IMR-90 (cell line): Measurements from ENCODE around the gene TMEM154. TPM values are rescaled to one million over a fixed set of nuclear protein-coding genes. Genes with fewer than 3 reads are reported as not detected.

Experiments
- ATAC-seq: fragments of 200-7000 bp; cut with Tn5 transposase; 2 replicates; pipeline ENCODE4 v1.9.1; 2020; ENCODE audit warnings: low read depth, mild to moderate bottlenecking, moderate library complexity
- BruUV-seq: library from RNA; stranded (reverse); fragments of 400-500 nt; replicated peaks from 2 replicates; lab custom pipeline; 2021; lab: Mats Ljungman, UMichigan
- CTCF ChIA-PET: fragments of 300-600 bp; formaldehyde crosslinking; extraction: SDS; loops from one replicate; lab custom pipeline; 2021; ENCODE audit warnings: antibody characterized with exemption; lab: Yijun Ruan, JAX
- POLR2A ChIA-PET: fragments of 300-600 bp; sonication (Branson Sonifier 250); formaldehyde crosslinking; loops from one replicate; lab custom pipeline; 2022; ENCODE audit warnings: antibody characterized with exemption; ENCODE audit not compliant: unreplicated experiment; lab: Charles Lee
- DNase-seq: peaks from one replicate; pipeline ENCODE4 v3.0.0; 2013
- H2AFZ ChIP-seq: replicated peaks from 2 replicates; pipeline ENCODE3; 2013; ENCODE audit warnings: low read length, mild to moderate bottlenecking; ENCODE audit not compliant: poor library complexity
- H2AK5ac ChIP-seq: 2 replicates; pipeline ENCODE4 v1.6.1; 2013; ENCODE audit warnings: low read depth, low read length, inconsistent platforms
- H2AK9ac ChIP-seq: replicated peaks from 2 replicates; pipeline ENCODE3; 2013; ENCODE audit warnings: mild to moderate bottlenecking, low read depth, low read length, moderate library complexity; ENCODE audit not compliant: poor library complexity
- H2BK120ac ChIP-seq: 2 replicates; pipeline ENCODE4 v1.6.1; 2013; ENCODE audit warnings: low read depth, low read length, inconsistent platforms
- H2BK15ac ChIP-seq: 3 replicates; pipeline ENCODE4 v1.6.1; 2013; ENCODE audit warnings: low read depth, low read length, inconsistent platforms
- H2BK20ac ChIP-seq: 2 replicates; pipeline ENCODE4 v1.6.1; 2013; ENCODE audit warnings: low read depth, mild to moderate bottlenecking, inconsistent platforms, low read length, moderate library complexity
- H2BK5ac ChIP-seq: 2 replicates; pipeline ENCODE4 v1.6.1; 2013; ENCODE audit warnings: mild to moderate bottlenecking, low read depth, low read length, inconsistent platforms; ENCODE audit not compliant: poor library complexity, severe bottlenecking
- H3K14ac ChIP-seq: replicated peaks from 2 replicates; pipeline ENCODE4 v1.6.1; 2013; ENCODE audit warnings: low read depth, low read length, inconsistent platforms
- H3K18ac ChIP-seq: 2 replicates; pipeline ENCODE4 v1.6.1; 2013; ENCODE audit warnings: low read depth, low read length, control low read depth
- H3K23ac ChIP-seq: 2 replicates; pipeline ENCODE4 v1.6.1; 2013; ENCODE audit warnings: low read depth, low read length, inconsistent platforms
- H3K27ac ChIP-seq: 2 replicates; pipeline ENCODE4 v1.5.1; 2013; ENCODE audit warnings: mild to moderate bottlenecking, control low read depth, low read length; ENCODE audit not compliant: insufficient read depth
- H3K27me3 ChIP-seq: 2 replicates; pipeline ENCODE4 v1.6.1; 2013; ENCODE audit warnings: low read length; ENCODE audit not compliant: control insufficient read depth, insufficient read depth
- H3K36me3 ChIP-seq: 2 replicates; pipeline ENCODE4 v1.6.1; 2013; ENCODE audit warnings: low read length, mixed read lengths; ENCODE audit not compliant: control insufficient read depth, insufficient read depth
- H3K4ac ChIP-seq: 2 replicates; pipeline ENCODE4 v1.6.1; 2013; ENCODE audit warnings: low read depth, low read length, inconsistent platforms
- H3K4me1 ChIP-seq: 2 replicates; pipeline ENCODE4 v1.6.1; 2013; ENCODE audit warnings: low read length, mixed read lengths; ENCODE audit not compliant: control insufficient read depth, insufficient read depth
- H3K4me2 ChIP-seq: 2 replicates; pipeline ENCODE4 v1.6.1; 2013; ENCODE audit warnings: low read depth, mild to moderate bottlenecking, control low read depth, low read length, moderate library complexity
- H3K4me3 ChIP-seq: 2 replicates; pipeline ENCODE4 v1.5.1; 2013; ENCODE audit warnings: low read depth, mild to moderate bottlenecking, control low read depth, low read length, moderate library complexity; ENCODE audit not compliant: insufficient read depth
- H3K56ac ChIP-seq: 2 replicates; pipeline ENCODE4 v1.6.1; 2013; ENCODE audit warnings: low read length, inconsistent platforms; ENCODE audit not compliant: insufficient read depth; ENCODE audit errors: extremely low read depth
- H3K79me1 ChIP-seq, 2 experiments: 2 replicates each; pipeline ENCODE4 v1.6.1; 2013; ENCODE audit warnings: low read length in 2 of 2, inconsistent platforms in 1 of 2, low read depth in 1 of 2
- H3K9ac ChIP-seq: 2 replicates; pipeline ENCODE4 v1.6.1; 2013; ENCODE audit warnings: low read depth, low read length, control low read depth
- H3K9me1 ChIP-seq: 2 replicates; pipeline ENCODE4 v1.6.1; 2013; ENCODE audit warnings: low read length, inconsistent platforms; ENCODE audit not compliant: insufficient read depth
- H3K9me3 ChIP-seq: 2 replicates; pipeline ENCODE4 v1.6.1; 2013; ENCODE audit warnings: low read length; ENCODE audit not compliant: control insufficient read depth, insufficient read depth
- H4K20me1 ChIP-seq: 2 replicates; pipeline ENCODE4 v1.6.1; 2013; ENCODE audit warnings: low read length, inconsistent platforms; ENCODE audit not compliant: insufficient read depth
- H4K5ac ChIP-seq: 2 replicates; pipeline ENCODE4 v1.6.1; 2013; ENCODE audit warnings: mild to moderate bottlenecking, low read depth, low read length, control low read depth
- H4K8ac ChIP-seq, 2 experiments: 2 replicates each; pipeline ENCODE4 v1.6.1; 2013; ENCODE audit warnings: low read depth in 2 of 2, low read length in 2 of 2, control low read depth in 1 of 2, inconsistent platforms in 1 of 2
- H4K91ac ChIP-seq: 2 replicates; pipeline ENCODE4 v1.6.1; 2013; ENCODE audit warnings: low read depth, low read length, inconsistent platforms; ENCODE audit not compliant: insufficient read depth
- CHD1 ChIP-seq: IDR thresholded peaks from 2 replicates; pipeline ENCODE4 v1.6.1; 2012; ENCODE audit warnings: low read depth, low read length, improper control_type of control experiment
- FOS ChIP-seq: fragments of 150-350 bp; IDR thresholded peaks from 2 replicates; pipeline ENCODE4 v1.6.1; 2016; ENCODE audit warnings: low read depth, low read length
- MAFK ChIP-seq: IDR thresholded peaks from 2 replicates; pipeline ENCODE4 v1.6.1; 2012; ENCODE audit warnings: low read depth, low read length, improper control_type of control experiment
- MAZ ChIP-seq: IDR thresholded peaks from 2 replicates; pipeline ENCODE4 v1.6.1; 2012; ENCODE audit warnings: low read depth, mild to moderate bottlenecking, low read length, improper control_type of control experiment, moderate library complexity, borderline replicate concordance
- MXI1 ChIP-seq: IDR thresholded peaks from 2 replicates; pipeline ENCODE4 v1.6.1; 2012; ENCODE audit warnings: low read depth, mild to moderate bottlenecking, low read length, moderate library complexity, borderline replicate concordance
- NFE2L2 ChIP-seq: fragments of 150-350 bp; IDR thresholded peaks from 2 replicates; pipeline ENCODE4 v1.6.1; 2016; ENCODE audit warnings: low read depth, mild to moderate bottlenecking, low read length
- RAD21 ChIP-seq: IDR thresholded peaks from 2 replicates; pipeline ENCODE4 v1.6.1; 2012; ENCODE audit warnings: low read length, improper control_type of control experiment
- RCOR1 ChIP-seq: IDR thresholded peaks from 2 replicates; pipeline ENCODE4 v1.6.1; 2012; ENCODE audit warnings: mild to moderate bottlenecking, low read length, improper control_type of control experiment; ENCODE audit not compliant: insufficient replicate concordance
- RFX5 ChIP-seq: IDR thresholded peaks from 2 replicates; pipeline ENCODE4 v1.8.0; 2012; ENCODE audit warnings: low read depth, mild to moderate bottlenecking, low read length, moderate library complexity
- SMC3 ChIP-seq: fragments of 150-350 bp; IDR thresholded peaks from 2 replicates; pipeline ENCODE4 v1.6.1; 2016; ENCODE audit warnings: low read depth, mild to moderate bottlenecking, antibody characterized with exemption, low read length, moderate library complexity
- WGBS, 2 experiments: methylation state at CpG; one replicate each; pipeline versions ENCODE4 v1.1.5 to v1.1.7; 2013; ENCODE audit warnings: missing lambda C conversion rate in 2 of 2; ENCODE audit not compliant: insufficient read length in 1 of 2; ENCODE audit errors: extremely low coverage in 2 of 2; 5-methylcytosine and 5-hydroxymethylcytosine counted together
- dilution Hi-C: fragments of 300-500 bp; cut with HindIII; formaldehyde crosslinking; loops from one replicate; pipeline ENCODE4 v1.14.3; 2018; ENCODE audit warnings: low sequenced_read_pairs; ENCODE audit not compliant: unreplicated experiment
- in situ Hi-C: fragments of 300-500 bp; cut with MboI; formaldehyde crosslinking; loops from 3 replicates; pipeline ENCODE4 v1.14.3; 2019; ENCODE audit warnings: low sequenced_read_pairs, inconsistent platforms, mixed read lengths
- intact Hi-C: fragments of 100-400 bp; cut with micrococcal nuclease; formaldehyde crosslinking; loops from 2 replicates; pipeline ENCODE4 v1.10.0; 2022
- polyA plus RNA-seq, 3 experiments: library from polyadenylated mRNA; depleted of rRNA; stranded (reverse); fragments of >200 nt; gene quantifications; 2 replicates each; pipeline ENCODE4 v1.2.3, GENCODE V29; 2012; ENCODE audit warnings: low replicate concordance in 1 of 3
- total RNA-seq: library from RNA; depleted of rRNA; stranded (reverse); fragments of >200 nt; gene quantifications from 2 replicates; pipeline ENCODE4 v1.2.3, GENCODE V29; 2012

TMEM154 gene
- total and polyA plus RNA-seq, 2 of the 4 experiments (the other 2 are of a cell fraction) = 0.12 to 0.18 TPM

- H4K20me1 ChIP-seq = no peaks in the 10 kb centered on the region
- H3K14ac ChIP-seq = no peak overlapping the region
- no peak overlapping the region for H4K91ac ChIP-seq
- H3K27ac ChIP-seq = no peak overlapping the region
- no peak overlapping the region for H2AK5ac ChIP-seq
- no peaks in the 10 kb centered on the region for H3K4me1 ChIP-seq
- no peak overlapping the region for H3K23ac ChIP-seq
- no peak overlapping the region for H3K4me3 ChIP-seq
- TF ChIP-seq CHD1 (no peak), RFX5 (no peak), MAZ (no peak), FOS (no peak), RCOR1 (no peak), MXI1 (no peak), RAD21 (no peak), SMC3 (no peak), NFE2L2 (no peak), MAFK (no peak)
- H2BK120ac ChIP-seq = no peak overlapping the region
- H2BK20ac ChIP-seq = no peak overlapping the region
- no peak overlapping the region for H3K4me2 ChIP-seq
- H2BK15ac ChIP-seq = no peak overlapping the region
- no peak overlapping the region for H4K8ac ChIP-seq
- H3K4ac ChIP-seq = no peak overlapping the region
- WGBS, 2 experiments = 33% methylated on average over 1 of the region's 2 CpGs; no CpG with 5 or more reads in 1 of the 2 experiments
- H2AFZ ChIP-seq = no peak overlapping the region
- no peak overlapping the region for H2BK5ac ChIP-seq
- peaks cover 1% of the 10 kb centered on the region; the same call in 1 of the 2 replicates for H3K27me3 ChIP-seq
- no TSS peak for BruUV-seq
- no peak overlapping the region for H3K9ac ChIP-seq
- ATAC-seq (no peak), DNase-seq (no peak)
- ChIA-PET CTCF (no interaction called here), POLR2A (no interaction called here)
- in situ Hi-C loops = no loop called here
- H3K9me3 ChIP-seq = peaks cover 3% of the 10 kb centered on the region
- H3K79me1 ChIP-seq = no peaks in the 10 kb centered on the region
- no peaks in the 10 kb centered on the region for H3K9me1 ChIP-seq
- no peak overlapping the region for H2AK9ac ChIP-seq
- H4K5ac ChIP-seq = no peak overlapping the region
- H3K36me3 ChIP-seq = no peaks in the 10 kb centered on the region
- intact Hi-C loops = no loop called here
- dilution Hi-C loops = no loop called here
- H3K18ac ChIP-seq = no peak overlapping the region
- H3K56ac ChIP-seq = no peak overlapping the region
These were observed 22.1 kb downstream of the TMEM154 start for GRCh38 chr4:152657657-152658056.
